ENCODE data around the gene ITIH5. TPM values are rescaled to one million over a fixed set of nuclear protein-coding genes. Genes with fewer than 3 reads are reported as not detected.

The ITIH5 gene
- total and polyA plus RNA-seq, 9 of the 15 experiments (the other 6 are each of a cell fraction or from before 2014, with no cell fraction given), result 0.52 to 4.5 (median 2.6) TPM

GRCh38 chr10:7606951-7607404, 59.8 kb downstream of the ITIH5 start:
- ChIA-PET POLR2A (no interaction called here), CTCF (ENCODE audit: low intra/inter-chr PET ratio) (no interaction called here)
- no peak for TF ChIP-seq PHF8 (IDR thresholded peaks at IDR 0.05; ENCODE audit: borderline replicate concordance, low read length)
- TF ChIP-seq HOXB6 (CRISPR knock-in tag; IDR thresholded peaks at IDR 0.05; ENCODE audit: borderline replicate concordance), result no peak
- TF ChIP-seq, protein P1, sequence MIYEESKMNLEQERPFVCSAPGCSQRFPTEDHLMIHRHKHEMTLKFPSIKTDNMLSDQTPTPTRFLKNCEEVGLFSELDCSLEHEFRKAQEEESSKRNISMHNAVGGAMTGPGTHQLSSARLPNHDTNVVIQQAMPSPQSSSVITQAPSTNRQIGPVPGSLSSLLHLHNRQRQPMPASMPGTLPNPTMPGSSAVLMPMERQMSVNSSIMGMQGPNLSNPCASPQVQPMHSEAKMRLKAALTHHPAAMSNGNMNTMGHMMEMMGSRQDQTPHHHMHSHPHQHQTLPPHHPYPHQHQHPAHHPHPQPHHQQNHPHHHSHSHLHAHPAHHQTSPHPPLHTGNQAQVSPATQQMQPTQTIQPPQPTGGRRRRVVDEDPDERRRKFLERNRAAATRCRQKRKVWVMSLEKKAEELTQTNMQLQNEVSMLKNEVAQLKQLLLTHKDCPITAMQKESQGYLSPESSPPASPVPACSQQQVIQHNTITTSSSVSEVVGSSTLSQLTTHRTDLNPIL (CRISPR knock-in tag; IDR thresholded peaks at IDR 0.05), result no peak
- no peak for TF ChIP-seq FOXM1 (IDR thresholded peaks at IDR 0.05; ENCODE audit: low read depth)
- no peak for TF ChIP-seq FOXM1 (CRISPR knock-in tag; IDR thresholded peaks at IDR 0.05; ENCODE audit: low read depth)
- TF ChIP-seq, protein P2, sequence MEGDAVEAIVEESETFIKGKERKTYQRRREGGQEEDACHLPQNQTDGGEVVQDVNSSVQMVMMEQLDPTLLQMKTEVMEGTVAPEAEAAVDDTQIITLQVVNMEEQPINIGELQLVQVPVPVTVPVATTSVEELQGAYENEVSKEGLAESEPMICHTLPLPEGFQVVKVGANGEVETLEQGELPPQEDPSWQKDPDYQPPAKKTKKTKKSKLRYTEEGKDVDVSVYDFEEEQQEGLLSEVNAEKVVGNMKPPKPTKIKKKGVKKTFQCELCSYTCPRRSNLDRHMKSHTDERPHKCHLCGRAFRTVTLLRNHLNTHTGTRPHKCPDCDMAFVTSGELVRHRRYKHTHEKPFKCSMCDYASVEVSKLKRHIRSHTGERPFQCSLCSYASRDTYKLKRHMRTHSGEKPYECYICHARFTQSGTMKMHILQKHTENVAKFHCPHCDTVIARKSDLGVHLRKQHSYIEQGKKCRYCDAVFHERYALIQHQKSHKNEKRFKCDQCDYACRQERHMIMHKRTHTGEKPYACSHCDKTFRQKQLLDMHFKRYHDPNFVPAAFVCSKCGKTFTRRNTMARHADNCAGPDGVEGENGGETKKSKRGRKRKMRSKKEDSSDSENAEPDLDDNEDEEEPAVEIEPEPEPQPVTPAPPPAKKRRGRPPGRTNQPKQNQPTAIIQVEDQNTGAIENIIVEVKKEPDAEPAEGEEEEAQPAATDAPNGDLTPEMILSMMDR (IDR thresholded peaks at IDR 0.05 in 2 of 3, conservative IDR thresholded peaks at IDR 0.05 in 1 of 3; ENCODE audit: insufficient read depth in 2 of 3, low read depth in 1 of 3, low read length in 3 of 3), result no peak
- TF ChIP-seq KDM1A (IDR thresholded peaks at IDR 0.05), result no peak
- Histone ChIP-seq H3K79me2 (ENCODE audit: control insufficient read depth, insufficient read depth, low read length) (no peaks in the 10 kb centered on the region), H3K4me3 (no peak overlapping the region), H4K20me1 (replicated peaks; ENCODE audit: control insufficient read depth, insufficient read depth, low read length) (no peaks in the 10 kb centered on the region), H3K36me3 (ENCODE audit: control insufficient read depth, insufficient read depth, low read length) (no peaks in the 10 kb centered on the region), H3K4me1 (replicated peaks in 1 of 2; ENCODE audit: control insufficient read depth in 2 of 2, insufficient read depth in 2 of 2, low read length in 2 of 2) (no peaks in the 10 kb centered on the region), H3K4me2 (ENCODE audit: insufficient read depth, low read length) (no peak overlapping the region), H2AFZ (ENCODE audit: low read depth, low read length) (no peak overlapping the region), H3K9ac (ENCODE audit: insufficient read depth in 1 of 2, low read depth in 2 of 2, low read length in 2 of 2) (no peak overlapping the region), H3K9me1 (ENCODE audit: control insufficient read depth, insufficient read depth, low read length) (no peaks in the 10 kb centered on the region), H3K27ac (ENCODE audit: extremely low read depth, low read depth, low read length) (no peak overlapping the region), H3K27me3 (ENCODE audit: control insufficient read depth in 2 of 2, insufficient read depth in 2 of 2, low read length in 2 of 2) (peaks cover 3 to 5% of the 10 kb centered on the region in 2 experiments; a peak in 4 of 5 replicates), H3K9me3 (replicated peaks; ENCODE audit: control insufficient read depth, insufficient read depth, low read depth, low read length) (no peaks in the 10 kb centered on the region)
- no peak for DNase-seq (ENCODE audit: extremely low read depth in 1 of 4, low spot score in 3 of 4)
- FAIRE-seq, result no peak
- no TSS peak for BruUV-seq (replicated peaks)
- 17% methylated on average over 4 of the region's 4 CpGs for WGBS (ENCODE audit: insufficient coverage, low coverage, missing lambda C conversion rate)
- intact Hi-C loops (cut with micrococcal nuclease) (no loop called here), in situ Hi-C loops (cut with MboI) (no loop called here)
- ATAC-seq, result no peak
